ENCODE data around the gene SGPL1.

- TF ChIP-seq, protein P1, sequence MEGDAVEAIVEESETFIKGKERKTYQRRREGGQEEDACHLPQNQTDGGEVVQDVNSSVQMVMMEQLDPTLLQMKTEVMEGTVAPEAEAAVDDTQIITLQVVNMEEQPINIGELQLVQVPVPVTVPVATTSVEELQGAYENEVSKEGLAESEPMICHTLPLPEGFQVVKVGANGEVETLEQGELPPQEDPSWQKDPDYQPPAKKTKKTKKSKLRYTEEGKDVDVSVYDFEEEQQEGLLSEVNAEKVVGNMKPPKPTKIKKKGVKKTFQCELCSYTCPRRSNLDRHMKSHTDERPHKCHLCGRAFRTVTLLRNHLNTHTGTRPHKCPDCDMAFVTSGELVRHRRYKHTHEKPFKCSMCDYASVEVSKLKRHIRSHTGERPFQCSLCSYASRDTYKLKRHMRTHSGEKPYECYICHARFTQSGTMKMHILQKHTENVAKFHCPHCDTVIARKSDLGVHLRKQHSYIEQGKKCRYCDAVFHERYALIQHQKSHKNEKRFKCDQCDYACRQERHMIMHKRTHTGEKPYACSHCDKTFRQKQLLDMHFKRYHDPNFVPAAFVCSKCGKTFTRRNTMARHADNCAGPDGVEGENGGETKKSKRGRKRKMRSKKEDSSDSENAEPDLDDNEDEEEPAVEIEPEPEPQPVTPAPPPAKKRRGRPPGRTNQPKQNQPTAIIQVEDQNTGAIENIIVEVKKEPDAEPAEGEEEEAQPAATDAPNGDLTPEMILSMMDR (IDR thresholded peaks at IDR 0.05), result no peak
- TF ChIP-seq POLR2A (IDR thresholded peaks at IDR 0.05), result no peak
These were observed 20.6 kb downstream of the SGPL1 start for GRCh38 chr10:70836319-70836718.
